HUES64 (cell line): Measurements from ENCODE around the gene PSD4.

Source experiments
- H3K27ac ChIP-seq: 2 replicates; pipeline ENCODE4 v1.7.0; 2013; ENCODE audit warnings: low read depth, low read length, inconsistent platforms
- H3K27me3 ChIP-seq: 2 replicates; pipeline ENCODE4 v1.6.1; 2013; ENCODE audit warnings: mild to moderate bottlenecking, low read length; ENCODE audit not compliant: insufficient read depth
- H3K36me3 ChIP-seq: 2 replicates; pipeline ENCODE4 v1.6.1; 2013; ENCODE audit warnings: mild to moderate bottlenecking, low read length; ENCODE audit not compliant: insufficient read depth
- H3K4me1 ChIP-seq: 2 replicates; pipeline ENCODE4 v1.6.1; 2013; ENCODE audit warnings: mild to moderate bottlenecking, low read length, moderate library complexity; ENCODE audit not compliant: insufficient read depth
- H3K4me3 ChIP-seq: 2 replicates; pipeline ENCODE4 v1.5.1; 2013; ENCODE audit warnings: mild to moderate bottlenecking, low read length, moderate library complexity
- H3K9ac ChIP-seq: 2 replicates; pipeline ENCODE4 v1.6.1; 2013; ENCODE audit warnings: mild to moderate bottlenecking, low read depth, low read length
- H3K9me3 ChIP-seq: 2 replicates; pipeline ENCODE4 v1.6.1; 2013; ENCODE audit warnings: low read depth, low read length; ENCODE audit not compliant: insufficient read depth
- WGBS: fragments of 150-250, 120-280 bp; methylation state at CpG from one replicate; pipeline ENCODE4 v1.1.7; 2013; ENCODE audit warnings: missing lambda C conversion rate; 5-methylcytosine and 5-hydroxymethylcytosine counted together

Gene PSD4

DNA sequence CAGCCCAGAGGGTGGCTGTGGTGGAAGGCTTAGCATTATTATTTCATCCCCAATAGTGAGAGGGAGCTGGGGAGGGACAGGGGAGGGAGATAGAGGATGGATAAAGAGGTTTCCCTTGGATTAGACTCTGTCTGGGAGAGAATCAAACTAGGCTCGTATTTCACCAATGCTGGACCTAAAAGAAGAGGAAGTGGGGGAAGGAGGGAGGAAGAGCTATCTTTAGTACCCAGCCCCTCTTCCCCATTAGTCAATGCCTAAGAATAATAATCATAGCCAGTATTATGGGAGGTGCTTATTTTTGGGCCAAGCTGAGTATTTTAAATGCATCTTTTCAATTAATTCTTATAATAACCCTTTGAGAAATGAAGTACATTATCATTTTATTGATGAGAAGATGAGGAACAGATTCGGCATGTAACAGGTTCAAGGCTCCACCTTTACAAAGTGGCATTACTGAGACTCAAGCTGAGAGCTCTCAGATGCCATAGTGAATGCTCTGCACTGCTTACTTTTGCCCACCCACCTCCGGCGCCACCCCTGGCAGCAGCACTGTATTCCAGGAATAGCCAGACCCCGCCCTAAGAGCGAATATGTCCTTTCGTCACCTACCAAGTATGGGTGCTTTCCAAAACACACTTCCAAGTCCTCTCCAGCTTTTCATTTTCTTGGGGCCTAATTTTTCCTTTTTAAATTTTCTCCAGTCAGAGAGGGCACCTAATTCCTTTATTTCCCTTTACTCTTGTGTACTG lies 83.9 kb downstream of the PSD4 start:
- WGBS, result 84% methylated on average over 6 of the region's 7 CpGs
- 0 out of 2 replicates have a peak, but pooled peaks cover 7% of the 10 kb centered on the region for H3K4me1 ChIP-seq
- H3K9me3 ChIP-seq, result no peaks in the 10 kb centered on the region
- no peaks in the 10 kb centered on the region; the same call in 1 of the 2 replicates for H3K27me3 ChIP-seq
- H3K36me3 ChIP-seq, result no peaks in the 10 kb centered on the region
- no peak overlapping the region for H3K27ac ChIP-seq
- H3K4me3 ChIP-seq, result no peak overlapping the region
- H3K9ac ChIP-seq, result no peak overlapping the region

DNA sequence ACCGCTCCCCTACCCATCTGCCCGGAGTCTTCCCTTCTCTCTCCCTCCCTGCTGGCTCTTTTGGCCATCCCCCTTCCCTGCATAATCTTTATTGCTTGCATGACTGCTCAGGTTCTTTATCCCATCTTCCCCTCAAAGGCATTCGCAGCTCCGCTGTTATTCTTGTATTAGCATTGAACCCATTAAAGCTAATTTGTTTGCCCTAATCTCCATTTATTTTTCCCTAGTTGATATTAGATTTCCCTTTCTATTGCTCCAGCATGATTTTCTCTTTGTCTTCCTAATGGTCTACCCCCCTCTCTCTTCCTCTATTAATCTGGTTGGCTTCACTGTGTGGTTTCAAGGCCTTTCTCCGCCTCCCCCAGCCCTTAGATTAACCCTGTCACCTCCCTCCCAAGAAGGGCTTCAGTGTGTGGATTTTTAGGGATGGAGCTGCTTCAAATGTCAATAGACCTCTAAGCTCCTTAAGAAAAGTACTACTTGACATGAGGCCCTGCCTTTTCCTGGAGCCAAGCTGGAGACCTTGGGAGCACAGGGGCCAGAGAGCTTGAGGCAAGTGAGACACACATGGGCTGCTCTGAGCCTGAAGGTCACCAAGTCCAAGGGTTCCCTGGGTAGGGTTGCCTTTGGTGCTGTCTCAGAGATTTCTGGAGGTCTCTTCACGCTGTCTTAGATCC lies 84.8 kb downstream of the PSD4 start:
- H3K36me3 ChIP-seq, result no peaks in the 10 kb centered on the region
- no peaks in the 10 kb centered on the region for H3K9me3 ChIP-seq
- no peak overlapping the region for H3K4me3 ChIP-seq
- 0 out of 2 replicates have a peak, but pooled peaks cover 7% of the 10 kb centered on the region for H3K4me1 ChIP-seq
- H3K27me3 ChIP-seq, result peaks cover 4% of the 10 kb centered on the region; the same call in 1 of the 2 replicates
- H3K9ac ChIP-seq, result no peak overlapping the region
- H3K27ac ChIP-seq, result no peak overlapping the region
- WGBS, result 69% methylated on average over 4 of the region's 6 CpGs
